GM21360 (cell line): Measurements from ENCODE around the gene UIMC1.
"Not testable (repeated sequence)": the region's sequence is repeated elsewhere in the genome, so short reads cannot be mapped to it uniquely, and the experiment has no call there.

Experiments used
- ATAC-seq: cut with Tn5 transposase; IDR thresholded peaks from one replicate; pipeline ENCODE4 v1.9.1; 2021; ENCODE audit warnings: mild to moderate bottlenecking, moderate library complexity; ENCODE audit not compliant: unreplicated experiment

The UIMC1 gene

GRCh38 chr5:177006265-177006972 lies at the start of gene UIMC1:
Gene UIMC1 (minus strand): TSS chr5:177006779. CDS start chr5:176982615, 24,164 bp downstream.
- ATAC-seq, result peak; percentile 75

- no peak for ATAC-seq
Observed at GRCh38 chr5:177049285-177049684, 42.7 kb upstream of the UIMC1 start.

- not testable (repeated sequence) for ATAC-seq
Observed at GRCh38 chr5:177048531-177048930, 42.0 kb upstream of the UIMC1 start.

- ATAC-seq, result no peak
Observed at GRCh38 chr5:177045631-177046030, 39.1 kb upstream of the UIMC1 start.

GRCh38 chr5:177044641-177045040 lies 38.1 kb upstream of the UIMC1 start:
- no peak for ATAC-seq

- no peak for ATAC-seq
Observed at GRCh38 chr5:177043958-177044357, 37.4 kb upstream of the UIMC1 start.

GRCh38 chr5:177043114-177043513 lies 36.5 kb upstream of the UIMC1 start:
- no peak for ATAC-seq

- ATAC-seq, result no peak
Observed at GRCh38 chr5:177041936-177042335, 35.4 kb upstream of the UIMC1 start.

GRCh38 chr5:177040814-177041420 lies 34.3 kb upstream of the UIMC1 start:
- no peak for ATAC-seq

GRCh38 chr5:177036921-177037320 lies 30.3 kb upstream of the UIMC1 start:
- ATAC-seq, result no peak

- no peak for ATAC-seq
Observed at GRCh38 chr5:177036443-177036842, 29.9 kb upstream of the UIMC1 start.

GRCh38 chr5:177035976-177036375 lies 29.4 kb upstream of the UIMC1 start:
- no peak for ATAC-seq

GRCh38 chr5:177029498-177029897 lies 22.9 kb upstream of the UIMC1 start:
- no peak for ATAC-seq

- ATAC-seq, result no peak
Observed at GRCh38 chr5:177027665-177028064, 21.1 kb upstream of the UIMC1 start.

- no peak for ATAC-seq
Observed at GRCh38 chr5:177025101-177025601, 18.6 kb upstream of the UIMC1 start.

- ATAC-seq, result no peak
Observed at GRCh38 chr5:177024559-177024958, 18.0 kb upstream of the UIMC1 start.

GRCh38 chr5:177023303-177023664 lies 16.7 kb upstream of the UIMC1 start:
- ATAC-seq, result no peak

- ATAC-seq, result peak; percentile 88
Observed at GRCh38 chr5:177022386-177023302, 16.1 kb upstream of the UIMC1 start, which contains the start of gene ZNF346. Gene ZNF346 (plus strand): TSS chr5:177022696. CDS start chr5:177022739, 43 bp downstream.

GRCh38 chr5:177020033-177020432 lies 13.5 kb upstream of the UIMC1 start:
- ATAC-seq, result no peak

GRCh38 chr5:177018341-177018740 lies 11.8 kb upstream of the UIMC1 start:
- ATAC-seq, result no peak

GRCh38 chr5:177015156-177015555 lies 8.6 kb upstream of the UIMC1 start:
- ATAC-seq, result no peak
